ENCODE data around the gene PKMYT1.
"Not testable (repeated sequence)": the region's sequence is repeated elsewhere in the genome, so short reads cannot be mapped to it uniquely, and the experiment has no call there.

PKMYT1 gene

DNA sequence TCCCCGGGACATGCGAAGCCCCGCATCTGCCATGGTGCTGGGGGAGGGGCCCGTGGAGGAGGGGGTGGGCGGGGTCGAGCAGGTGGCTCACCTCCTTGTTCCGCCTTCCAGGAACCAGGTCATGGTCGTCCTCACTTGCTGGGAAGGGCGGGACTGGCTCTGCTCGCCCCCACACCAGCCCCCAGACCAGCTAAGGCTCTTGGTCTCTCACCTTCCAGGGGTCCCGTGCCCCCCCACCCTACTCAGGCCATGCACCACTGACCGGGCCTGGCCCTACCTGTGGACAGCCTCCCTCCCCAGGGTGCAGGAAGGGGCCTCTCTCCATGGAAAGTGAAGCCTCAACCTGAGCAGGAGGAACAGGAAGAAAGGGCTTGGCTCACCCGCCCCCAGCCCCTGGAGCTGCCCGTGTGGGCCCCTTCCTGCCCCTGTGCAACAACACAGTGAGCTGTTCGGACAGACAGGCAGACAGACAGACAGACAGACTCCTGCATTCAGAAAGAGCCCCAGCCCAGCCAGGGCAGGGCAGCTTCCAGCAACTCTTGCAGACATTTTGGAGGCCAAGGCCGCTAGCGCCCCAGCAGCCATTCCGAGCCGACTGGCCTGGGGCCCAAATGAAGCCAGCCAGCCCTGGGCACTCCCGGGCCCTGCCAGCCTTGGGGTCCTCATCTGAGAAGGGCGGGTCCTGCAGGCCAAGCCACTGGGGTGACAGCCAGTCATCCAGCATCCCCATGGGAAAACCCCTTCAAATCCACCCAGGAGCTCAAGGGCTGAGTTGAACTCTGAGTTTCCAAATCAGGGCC lies 24.3 kb downstream of the PKMYT1 start:
- no peak for DNase-seq

DNA sequence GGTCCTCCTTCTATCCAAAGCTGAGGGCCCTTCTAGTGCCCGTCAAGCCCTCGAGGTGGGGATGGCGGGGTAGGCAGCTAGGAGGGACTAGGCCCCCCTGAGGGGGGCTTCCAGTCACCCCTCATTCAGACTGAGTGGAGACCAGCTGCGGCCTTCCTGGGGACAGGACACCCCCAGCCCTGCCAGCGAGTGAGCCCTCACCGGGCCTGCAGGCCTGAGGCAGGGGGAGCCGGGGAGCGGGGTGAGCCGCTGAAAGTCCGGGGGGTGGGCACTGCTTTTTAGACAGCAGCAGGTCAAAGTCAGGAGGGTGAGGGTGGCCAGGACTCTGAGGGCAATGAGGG lies 24.8 kb downstream of the PKMYT1 start:
- DNase-seq = no peak

DNA sequence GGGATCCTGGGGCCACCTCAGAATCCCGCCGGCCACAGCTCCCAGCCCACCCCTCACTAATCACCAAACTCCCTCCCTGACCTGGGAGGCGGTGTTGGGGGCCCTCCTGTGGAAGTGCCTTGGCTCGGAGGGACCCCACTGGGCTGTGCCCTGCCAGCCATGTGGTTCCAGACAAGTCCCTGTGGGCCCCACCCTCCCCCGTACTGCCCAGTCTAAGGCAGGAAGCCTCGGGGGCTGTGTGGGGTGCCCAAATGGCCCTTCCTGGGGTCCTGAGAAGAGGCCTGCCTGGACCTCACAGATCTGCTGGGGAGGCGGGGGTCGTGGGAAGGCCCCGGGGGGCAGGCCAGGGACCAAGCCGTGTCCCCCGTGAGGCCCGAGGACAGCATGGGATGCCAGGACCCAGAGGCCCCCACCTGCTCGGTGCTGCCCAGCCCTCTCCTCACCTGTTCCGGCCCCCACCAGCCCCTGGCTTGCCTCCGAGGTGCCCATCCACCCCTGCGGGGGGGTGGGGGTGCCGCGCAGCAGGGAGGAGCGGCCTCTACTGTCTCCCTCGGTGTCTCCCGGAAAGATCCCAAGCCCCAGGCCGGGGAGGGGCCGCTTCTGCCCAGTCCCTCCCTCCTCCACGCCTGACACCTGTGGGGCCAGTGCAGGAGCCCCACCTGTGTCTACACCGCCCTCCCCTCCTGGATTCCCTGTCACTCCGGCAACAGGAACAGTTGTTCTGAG lies 25.4 kb downstream of the PKMYT1 start:
- no peak for DNase-seq

DNA sequence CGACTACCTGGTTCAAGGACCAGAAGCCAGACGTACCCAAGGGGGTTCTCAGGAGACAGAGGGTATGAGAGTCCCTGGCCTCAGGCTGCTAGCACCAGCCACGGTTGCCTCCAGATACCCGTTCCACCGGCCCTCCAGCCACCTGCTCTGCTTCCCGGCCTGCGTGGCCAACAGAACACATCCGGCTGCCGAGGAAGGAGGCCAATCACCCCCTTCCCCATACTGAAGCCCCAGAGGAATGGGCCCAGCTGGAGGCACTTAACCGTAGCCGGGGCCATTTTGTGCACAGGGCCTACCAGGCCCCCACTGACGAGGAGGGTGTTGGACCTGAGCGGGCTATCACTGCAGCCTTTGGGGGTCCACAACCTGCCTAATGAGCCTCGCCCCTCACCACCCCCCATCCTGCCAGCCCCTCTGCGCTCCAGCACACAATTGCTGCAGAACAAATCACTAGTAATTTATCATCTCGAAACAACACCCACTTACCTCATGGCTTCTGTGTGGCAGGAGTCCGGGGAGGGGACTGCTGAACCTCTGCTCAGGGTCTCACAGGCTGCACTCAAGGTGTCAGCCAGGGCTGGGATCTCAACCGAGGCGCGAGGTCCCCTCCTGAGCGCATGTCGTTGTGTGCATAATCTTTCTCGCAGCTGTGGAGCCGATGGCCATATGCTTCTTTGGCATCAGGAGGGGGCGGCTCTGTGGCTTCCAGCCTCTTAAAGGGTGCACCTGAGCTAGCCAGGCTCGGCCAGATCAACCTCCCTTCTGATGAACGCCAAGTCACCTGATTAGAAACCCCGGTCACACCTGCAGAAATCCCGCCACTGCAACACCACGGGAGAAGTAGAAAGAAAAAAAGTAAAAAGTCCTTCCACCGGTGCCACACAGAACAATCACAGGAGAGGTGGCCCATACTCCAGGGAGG lies 26.3 kb downstream of the PKMYT1 start:
- no peak for DNase-seq

DNA sequence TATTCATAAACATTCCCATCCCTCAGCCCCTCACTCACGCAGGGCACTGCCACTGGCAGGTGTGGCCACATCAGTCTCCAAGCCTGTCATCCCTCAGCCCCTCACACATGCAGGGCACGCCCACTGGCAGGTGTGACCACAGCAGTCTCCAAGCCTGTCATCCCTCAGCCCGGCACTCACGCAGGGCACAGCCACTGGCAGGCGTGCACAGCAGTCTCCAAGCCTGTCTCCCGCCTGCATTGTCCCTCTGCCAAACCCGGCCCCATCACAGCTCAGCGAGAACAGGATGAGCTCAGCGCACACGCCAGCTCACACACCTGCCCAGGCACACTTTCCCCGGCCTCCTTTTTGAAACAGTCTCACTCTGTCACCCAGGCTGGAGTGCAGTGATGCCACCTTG lies 27.6 kb downstream of the PKMYT1 start:
- no peak for DNase-seq

DNA sequence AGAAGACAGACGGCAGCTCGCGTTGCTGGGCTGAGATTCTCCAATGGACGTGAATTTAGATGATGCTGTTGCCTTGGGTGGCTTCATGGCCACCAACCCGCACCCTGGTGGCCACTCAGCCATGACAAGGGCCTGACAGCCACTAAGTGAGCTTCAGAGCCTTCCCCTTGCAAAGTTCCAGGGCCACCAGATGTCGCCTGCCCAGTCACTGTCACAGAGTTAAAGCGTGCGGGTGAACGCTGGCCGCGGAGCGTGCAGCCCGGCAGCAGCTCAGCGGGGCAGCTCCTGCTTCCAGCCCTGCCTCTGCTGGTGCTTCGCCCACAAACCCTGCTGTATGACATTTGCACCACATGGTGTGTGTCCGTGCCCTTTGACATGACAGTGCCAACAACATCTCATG lies 29.5 kb downstream of the PKMYT1 start:
- DNase-seq = no peak

DNA sequence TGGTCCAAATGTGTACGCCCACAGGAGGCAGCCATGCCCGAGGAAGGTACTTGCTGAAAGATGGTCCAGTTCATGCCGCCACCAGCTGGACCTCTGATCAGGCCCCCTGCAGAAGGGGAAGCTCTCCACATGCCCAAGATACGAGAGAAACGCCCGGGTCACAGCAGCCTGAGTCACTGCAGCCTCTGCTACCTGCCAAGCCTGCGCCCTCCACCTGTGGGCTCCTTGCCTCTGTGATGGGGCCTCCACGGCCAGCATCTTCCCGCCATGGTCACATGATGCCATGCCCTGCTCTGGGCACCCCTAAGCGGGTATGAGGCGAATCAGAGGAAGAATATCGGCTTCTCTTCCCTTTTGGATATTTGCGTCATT lies 29.9 kb downstream of the PKMYT1 start:
- DNase-seq = no peak

DNA sequence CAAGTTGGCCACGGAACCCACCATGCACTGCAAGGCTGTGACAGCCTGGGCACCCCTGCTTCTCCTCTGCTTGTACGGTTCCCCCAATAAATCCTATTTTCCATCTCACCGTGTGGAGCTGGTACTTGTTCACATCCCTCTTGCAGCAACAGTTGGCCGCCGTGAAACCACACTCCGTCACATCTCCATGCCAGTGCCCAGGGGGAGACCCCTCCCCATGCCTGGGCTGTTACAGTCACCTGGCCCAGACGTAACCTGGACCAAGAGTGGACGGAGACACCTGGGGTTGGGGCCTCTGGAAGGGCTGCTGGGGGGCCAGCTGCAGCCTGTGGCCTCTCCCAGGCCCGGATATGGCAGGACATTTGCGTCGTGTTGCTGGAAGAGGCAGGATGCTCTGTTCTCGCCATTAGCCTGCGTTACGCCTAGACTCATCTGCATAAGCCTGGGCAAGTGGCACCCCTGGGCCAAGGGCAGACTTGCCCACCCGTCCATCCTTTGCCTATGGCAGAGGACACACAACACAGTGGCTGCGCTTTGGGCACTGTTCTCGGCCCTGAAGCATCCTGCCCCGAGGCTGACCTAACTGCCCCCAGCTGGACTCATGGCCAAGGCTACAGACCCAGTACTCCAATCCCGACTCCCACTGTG lies 30.4 kb downstream of the PKMYT1 start:
- DNase-seq = no peak

DNA sequence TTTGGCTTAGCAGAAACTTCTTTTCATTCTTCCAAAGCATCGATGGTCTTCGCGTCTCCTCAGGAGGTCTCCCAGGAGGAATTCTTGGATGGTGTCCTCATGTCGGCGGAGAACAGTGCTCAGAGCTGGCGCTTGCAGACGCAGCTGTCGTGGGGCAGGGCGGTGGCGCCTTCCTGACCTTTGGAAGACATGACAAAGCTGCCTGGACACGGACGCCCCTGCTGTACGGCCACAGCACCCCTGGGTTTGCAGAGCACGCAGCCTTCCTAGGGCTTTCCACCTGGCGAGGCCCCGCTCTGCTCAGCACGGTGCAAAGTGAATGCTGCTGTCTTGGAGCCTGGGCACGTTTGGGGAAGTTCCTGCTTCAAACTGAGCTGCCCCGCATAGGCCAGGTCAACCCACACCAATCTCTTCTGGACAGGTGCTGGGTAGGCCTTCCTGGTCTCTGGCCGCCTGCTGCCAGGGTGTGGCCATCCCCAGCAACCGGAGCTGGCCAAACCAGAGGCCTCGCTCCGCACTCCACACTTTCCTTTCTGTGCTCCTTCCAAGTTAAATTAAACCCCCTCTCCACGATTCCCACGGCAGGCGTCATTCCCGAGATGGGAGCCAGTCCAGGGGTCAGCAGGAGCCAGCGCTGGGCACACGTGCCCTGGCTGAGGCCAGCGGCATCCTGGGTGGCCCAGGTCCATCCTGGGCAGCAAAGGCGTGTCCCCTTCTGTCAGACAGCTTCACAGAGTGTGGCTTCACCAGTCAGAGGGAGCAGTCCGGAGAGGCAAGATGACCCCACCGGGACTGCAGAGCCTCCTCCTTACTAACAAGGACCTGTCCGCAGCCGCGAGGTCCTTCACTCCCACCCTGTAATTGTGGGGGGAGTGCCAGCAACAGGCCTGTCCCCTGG lies 31.2 kb downstream of the PKMYT1 start:
- DNase-seq = no peak

DNA sequence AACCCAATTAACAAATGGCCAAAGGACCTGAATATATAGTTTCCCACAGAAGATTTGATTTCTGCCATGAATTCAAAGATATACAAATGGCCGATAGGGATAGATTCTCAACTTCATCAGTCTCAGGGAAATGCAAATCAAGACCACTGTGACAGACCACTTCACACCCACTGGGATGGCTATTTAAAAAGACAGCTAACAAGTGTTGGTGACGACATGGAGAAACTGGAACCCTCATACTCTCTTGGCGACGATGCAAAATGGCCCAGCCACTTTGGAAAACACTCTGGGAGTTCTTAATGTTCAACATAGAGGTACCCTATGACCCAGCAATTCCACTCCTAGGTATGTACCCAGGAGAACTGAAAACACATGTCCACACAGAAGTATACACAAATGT lies 33.6 kb downstream of the PKMYT1 start:
- DNase-seq = no peak

DNA sequence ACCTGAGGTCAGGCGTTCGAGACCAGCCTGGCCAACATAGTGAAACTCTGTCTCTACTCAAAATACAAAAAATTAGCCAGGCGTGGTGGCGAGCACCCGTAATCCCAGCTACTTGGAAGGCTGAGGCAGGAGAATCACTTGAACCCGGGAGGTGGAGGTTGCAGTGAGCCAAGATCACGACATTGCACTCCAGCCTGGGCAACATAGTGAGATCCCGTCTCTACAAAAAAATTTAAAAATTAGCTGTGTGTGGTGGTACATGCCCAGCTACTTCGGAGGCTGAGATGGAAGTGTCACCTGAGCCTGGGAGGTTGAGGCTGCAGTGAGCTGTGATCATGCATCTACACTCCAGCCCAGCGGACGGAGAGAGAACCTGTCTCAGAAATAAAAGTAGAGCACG lies 36.5 kb downstream of the PKMYT1 start:
- not testable (repeated sequence) for DNase-seq

DNA sequence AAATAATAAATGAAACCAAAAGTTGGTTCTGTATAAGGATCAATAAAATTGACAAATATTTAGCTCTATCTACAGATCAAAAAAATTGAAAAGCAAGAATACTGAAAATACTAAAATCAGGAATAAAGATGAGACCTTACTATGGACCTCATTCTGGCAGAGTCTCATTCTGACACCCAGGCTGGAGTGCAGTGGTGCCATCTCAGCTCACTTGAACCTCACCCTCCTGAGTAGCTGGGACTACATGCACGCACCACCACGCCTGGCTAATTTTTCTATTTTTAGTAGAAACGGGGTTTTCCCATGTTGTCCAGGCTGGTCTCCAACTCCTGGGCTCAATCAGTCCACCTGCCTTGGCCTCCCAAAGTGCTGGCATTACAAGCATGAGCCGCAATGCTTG lies 38.2 kb downstream of the PKMYT1 start:
- no peak for DNase-seq

DNA sequence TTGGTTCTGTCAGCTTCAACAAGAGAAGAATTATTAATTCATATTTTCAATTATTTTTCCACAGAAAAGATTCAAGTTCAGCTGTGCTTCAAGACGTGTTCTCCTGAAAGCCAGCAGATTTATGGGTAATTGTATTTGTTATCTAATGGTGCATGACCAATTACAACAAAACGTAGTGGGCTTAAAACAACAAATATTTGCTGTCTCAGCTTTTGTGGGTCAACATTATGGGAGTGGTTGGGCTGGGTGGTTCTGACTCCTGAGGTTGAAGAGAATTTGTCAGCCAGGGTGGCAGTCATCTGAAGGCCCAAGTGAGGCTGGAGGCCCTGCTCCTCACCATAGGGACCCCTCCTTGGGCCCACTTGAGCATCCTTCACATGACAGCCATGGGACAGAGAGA lies 40.3 kb downstream of the PKMYT1 start:
- DNase-seq = no peak

DNA sequence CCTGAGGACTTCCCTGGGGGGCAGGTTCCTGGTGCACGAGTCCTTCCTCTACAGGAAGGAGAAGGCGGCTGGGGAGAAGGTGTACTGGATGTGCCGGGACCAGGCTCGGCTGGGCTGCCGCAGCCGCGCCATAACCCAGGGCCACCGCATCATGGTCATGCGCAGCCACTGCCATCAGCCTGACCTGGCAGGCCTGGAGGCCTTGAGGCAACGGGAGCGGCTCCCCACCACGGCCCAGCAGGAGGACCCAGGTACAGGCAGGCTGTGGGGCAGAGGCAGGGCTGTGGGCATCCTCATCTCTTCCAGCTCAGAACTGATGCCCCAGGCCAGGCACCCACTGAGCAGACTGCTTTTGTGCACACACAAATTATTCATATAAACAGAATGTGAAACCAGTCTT lies 42.0 kb downstream of the PKMYT1 start:
- DNase-seq = no peak

DNA sequence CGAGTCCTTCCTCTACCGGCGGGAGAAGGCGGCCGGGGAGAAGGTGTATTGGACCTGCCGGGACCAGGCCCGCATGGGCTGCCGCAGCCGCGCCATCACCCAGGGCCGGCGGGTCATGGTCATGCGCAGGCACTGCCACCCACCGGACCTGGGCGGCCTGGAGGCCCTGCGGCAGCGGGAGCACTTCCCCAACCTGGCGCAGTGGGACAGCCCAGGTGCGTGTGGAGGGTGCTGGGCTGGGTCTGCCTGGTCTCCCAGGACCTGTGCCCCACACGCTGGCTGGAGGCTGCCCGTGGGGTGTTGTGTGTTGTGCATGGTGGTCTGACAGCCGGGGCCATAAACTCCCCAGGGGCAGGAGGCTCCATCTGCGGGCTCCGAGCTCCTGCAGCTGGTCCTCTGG lies 43.1 kb downstream of the PKMYT1 start:
- DNase-seq = no peak

DNA sequence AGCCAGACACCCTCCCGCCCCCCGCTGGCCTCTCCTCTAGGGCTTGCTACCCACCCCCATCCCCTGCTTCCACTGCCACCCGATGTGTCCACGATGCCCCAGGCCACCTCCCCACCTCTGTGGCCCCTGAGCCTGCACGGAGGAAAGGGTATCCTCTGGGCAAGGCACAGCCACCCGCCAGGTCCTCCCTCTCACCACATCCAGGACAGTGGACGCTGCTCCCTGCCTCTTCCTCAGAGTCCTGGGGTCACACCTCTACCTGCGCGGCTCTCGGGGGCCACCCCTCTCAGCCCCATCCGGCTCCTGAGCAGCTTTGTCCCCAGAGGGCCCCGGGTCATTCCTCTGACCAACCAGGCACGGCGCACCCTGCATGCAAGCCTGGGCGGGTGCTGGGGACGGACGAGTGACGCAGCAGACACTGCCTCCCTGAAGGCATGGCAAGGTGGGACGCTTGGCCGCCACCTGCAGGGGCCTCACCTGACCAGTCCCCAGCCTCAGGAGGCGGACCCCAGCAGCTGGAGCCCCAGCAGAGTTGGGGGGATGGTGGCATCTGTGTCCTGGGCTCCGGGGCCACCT lies 43.7 kb downstream of the PKMYT1 start:
- DNase-seq = no peak

DNA sequence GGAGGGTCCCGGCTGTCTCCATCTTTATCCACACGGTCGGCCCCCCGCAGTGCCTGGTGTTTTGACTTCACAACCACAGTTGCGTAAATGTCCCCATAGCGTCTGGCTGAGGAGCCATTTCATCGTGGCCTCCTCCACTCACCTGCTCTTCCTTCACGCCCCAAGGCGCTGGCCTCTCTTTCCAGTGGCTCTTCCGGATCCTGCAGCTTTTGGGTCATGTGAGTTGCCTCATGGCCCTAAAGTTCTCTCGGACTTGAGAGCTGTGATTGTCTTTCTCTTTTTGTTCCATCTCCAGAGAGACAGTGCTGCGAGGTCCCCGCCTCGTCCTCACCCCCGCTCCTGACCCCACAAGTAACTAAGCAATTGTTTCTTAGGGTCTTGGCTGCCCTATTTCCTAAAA lies 45.8 kb downstream of the PKMYT1 start:
- DNase-seq = no peak

DNA sequence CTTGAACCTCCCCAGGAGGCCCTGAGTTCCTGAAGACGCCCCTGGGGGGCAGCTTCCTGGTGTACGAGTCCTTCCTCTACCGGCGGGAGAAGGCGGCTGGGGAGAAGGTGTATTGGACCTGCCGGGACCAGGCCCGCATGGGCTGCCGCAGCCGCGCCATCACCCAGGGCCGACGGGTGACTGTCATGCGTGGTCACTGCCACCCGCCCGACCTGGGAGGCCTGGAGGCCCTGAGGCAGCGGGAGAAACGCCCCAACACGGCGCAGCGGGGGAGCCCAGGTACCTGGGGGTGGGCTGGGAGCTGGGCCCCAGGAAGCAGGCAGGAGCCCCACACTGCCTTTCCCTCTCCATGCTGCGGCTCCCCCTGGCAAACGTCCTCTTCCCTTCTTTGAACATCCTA lies 46.5 kb downstream of the PKMYT1 start:
- no peak for DNase-seq

DNA sequence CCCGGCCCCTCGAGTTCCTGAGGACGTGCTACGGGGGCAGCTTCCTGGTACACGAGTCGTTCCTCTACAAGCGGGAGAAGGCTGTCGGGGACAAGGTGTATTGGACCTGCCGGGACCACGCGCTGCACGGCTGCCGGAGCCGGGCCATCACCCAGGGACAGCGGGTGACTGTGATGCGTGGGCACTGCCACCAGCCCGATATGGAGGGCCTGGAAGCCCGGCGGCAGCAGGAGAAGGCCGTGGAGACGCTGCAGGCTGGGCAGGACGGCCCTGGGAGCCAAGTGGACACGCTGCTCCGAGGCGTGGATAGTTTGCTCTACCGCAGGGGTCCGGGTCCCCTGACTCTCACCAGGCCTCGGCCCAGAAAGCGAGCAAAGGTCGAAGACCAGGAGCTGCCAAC lies 47.1 kb downstream of the PKMYT1 start:
- no peak for DNase-seq

DNA sequence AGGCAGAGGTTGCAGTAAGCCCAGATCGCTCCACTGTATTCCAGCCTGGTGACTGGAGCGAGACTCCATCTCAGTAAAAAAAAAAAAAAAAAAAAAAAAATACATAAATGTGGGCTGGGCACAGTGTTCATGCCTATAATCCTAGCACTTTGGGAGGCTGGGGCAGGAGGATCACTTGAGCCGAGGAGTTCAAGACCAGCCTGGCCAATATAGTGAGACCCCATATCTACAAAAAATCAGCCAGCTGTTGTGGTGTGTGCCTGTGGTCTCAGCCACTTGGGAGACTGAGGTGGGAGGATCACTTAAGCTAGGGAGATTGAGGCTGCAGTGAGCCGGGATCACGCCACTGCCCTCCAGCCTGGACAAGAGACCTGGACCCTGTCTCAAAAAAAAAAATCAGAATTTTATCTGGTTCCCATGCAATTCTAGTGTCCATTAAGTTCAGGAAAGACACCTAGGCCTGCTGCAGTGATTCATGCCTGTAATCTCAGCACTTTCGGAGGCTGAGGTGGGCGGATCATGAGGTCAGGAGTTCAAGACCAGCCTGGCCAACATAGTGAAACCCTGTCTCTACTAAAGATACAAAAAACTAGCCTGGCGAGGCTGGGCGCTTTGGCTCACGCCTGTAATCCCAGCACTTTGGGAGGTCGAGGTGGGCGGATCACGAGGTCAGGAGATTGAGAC lies 48.9 kb downstream of the PKMYT1 start:
- DNase-seq = not testable (repeated sequence)

DNA sequence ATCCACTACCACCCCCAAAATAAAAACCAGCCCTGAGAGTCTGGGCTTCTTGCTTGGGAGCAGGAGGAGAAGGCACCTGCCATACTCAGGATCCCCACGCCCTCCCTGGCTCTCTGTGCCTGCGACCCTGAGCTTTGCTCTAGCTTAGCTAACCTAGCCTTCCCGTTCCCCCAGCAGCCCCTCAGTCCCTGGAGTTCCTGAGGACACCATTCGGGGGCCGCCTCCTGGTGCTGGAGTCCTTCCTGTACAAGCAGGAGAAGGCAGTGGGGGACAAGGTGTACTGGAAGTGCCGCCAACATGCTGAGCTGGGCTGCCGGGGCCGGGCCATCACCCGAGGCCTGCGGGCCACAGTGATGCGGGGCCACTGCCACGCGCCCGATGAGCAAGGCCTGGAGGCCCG lies 50.0 kb downstream of the PKMYT1 start:
- DNase-seq = no peak
